ENCODE measurements around the gene P2RY2. TPM values are rescaled to one million over a fixed set of nuclear protein-coding genes. Genes with fewer than 3 reads are reported as not detected.
A peak's percentile ranks its signal among the peaks of the same experiment; 100 is the strongest.

The P2RY2 gene
- total RNA-seq, 1 experiment from 2014 or later, result 2.9 TPM

DNA sequence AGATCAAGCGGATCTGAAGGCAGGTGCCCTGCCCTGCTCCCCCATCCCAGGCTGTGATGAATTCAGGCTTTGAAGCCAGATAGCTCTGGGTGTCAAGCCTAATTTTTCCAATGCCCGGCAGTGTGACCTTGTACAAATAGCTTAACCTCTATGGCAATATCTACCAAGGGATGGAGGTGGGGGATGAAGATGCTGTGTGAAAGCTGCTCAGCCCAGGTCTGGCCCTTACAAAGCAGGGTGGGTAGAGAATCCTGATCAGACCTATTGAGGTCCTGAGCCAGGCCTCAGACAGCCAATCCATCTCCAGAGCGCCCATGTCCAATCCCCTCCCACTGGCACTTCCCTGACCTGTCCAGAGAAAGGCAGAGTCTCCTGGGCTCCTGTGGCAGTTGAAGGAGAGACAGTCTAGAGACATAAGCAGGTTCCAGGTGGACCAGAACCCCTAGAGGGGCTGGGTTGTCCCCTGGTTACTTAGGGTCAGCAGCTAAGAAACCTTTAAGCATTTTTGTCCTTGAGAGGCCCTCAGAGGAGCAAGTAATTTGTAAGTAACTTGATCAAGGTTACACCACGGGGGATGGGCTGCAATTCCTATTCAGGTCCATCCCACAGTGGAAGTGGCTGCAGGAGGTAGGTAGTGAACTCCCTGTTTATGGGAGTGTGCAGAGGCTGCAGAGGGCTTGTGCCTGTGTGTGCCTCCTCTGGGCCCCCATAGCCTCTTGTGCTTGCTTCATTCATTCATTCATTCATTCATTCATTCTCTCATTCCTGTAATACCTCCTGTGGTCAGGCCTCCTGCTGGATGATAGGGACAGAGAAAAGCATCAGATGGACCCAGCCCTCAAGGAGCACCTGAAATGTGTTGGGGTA is 10.4 kb downstream of the P2RY2 start:
- peaks cover 25 to 34% of the 10 kb centered on the region in 2 experiments for H3K4me1 ChIP-seq (ENCODE audit: control insufficient read depth in 1 of 2, insufficient read depth in 2 of 2, low read length in 2 of 2)
- H3K27ac ChIP-seq (ENCODE audit: low read depth, low read length), result peak overlapping the region; percentile 27; the same call in 1 of the 2 replicates
- no TSS peak for BruUV-seq (replicated peaks)
- ChIA-PET CTCF (interaction anchor here (1.8 kb wide), 1 partner anchor 8 kb away, joined by 7 read pairs; no protein-coding TSS in a partner anchor), POLR2A (no interaction called here), RAD21 (ENCODE audit: low non-redundant PET in 1 of 2, low total read pairs in 2 of 2, uncharacterized antibody in 2 of 2, unreplicated experiment in 2 of 2) (no interaction called here)
- H3K9ac ChIP-seq (ENCODE audit: low read length), result no peak overlapping the region
- intact Hi-C loops (cut with micrococcal nuclease), result no loop called here
- no peaks in the 10 kb centered on the region for H3K9me3 ChIP-seq (ENCODE audit: control insufficient read depth in 1 of 2, insufficient read depth in 1 of 2, low read depth in 1 of 2, low read length in 2 of 2)
- H3K36me3 ChIP-seq (ENCODE audit: control insufficient read depth in 1 of 2, insufficient read depth in 2 of 2, low read length in 2 of 2), result no peaks in the 10 kb centered on the region
- peak overlapping the region; percentile 64 for H3K4me2 ChIP-seq (ENCODE audit: low read length)
- no peak for TF ChIP-seq YY1 (IDR thresholded peaks at IDR 0.05; ENCODE audit: extremely low read depth, insufficient replicate concordance, low read depth, low read length)
- no peak for TF ChIP-seq JUND (IDR thresholded peaks at IDR 0.05)
- TF ChIP-seq EZH2 (IDR thresholded peaks at IDR 0.05), result no peak
- no peak for TF ChIP-seq ZNF274 (IDR thresholded peaks at IDR 0.05; ENCODE audit: low read depth, low read length)
- TF ChIP-seq CBX3 (IDR thresholded peaks at IDR 0.05; ENCODE audit: low read depth), result no peak
- no peak for TF ChIP-seq POLR2AphosphoS5 (IDR thresholded peaks at IDR 0.05; ENCODE audit: low read depth, low read length)
- TF ChIP-seq CEBPB (IDR thresholded peaks at IDR 0.05; ENCODE audit: low read depth), result no peak
- TF ChIP-seq SRF (IDR thresholded peaks at IDR 0.05; ENCODE audit: low read depth), result no peak
- no peak for TF ChIP-seq SIN3A (IDR thresholded peaks at IDR 0.05; ENCODE audit: low read depth)
- TF ChIP-seq POLR2A (IDR thresholded peaks at IDR 0.05; ENCODE audit: borderline replicate concordance, extremely low read depth, insufficient read depth, insufficient read length), result no peak
- TF ChIP-seq, protein P1, sequence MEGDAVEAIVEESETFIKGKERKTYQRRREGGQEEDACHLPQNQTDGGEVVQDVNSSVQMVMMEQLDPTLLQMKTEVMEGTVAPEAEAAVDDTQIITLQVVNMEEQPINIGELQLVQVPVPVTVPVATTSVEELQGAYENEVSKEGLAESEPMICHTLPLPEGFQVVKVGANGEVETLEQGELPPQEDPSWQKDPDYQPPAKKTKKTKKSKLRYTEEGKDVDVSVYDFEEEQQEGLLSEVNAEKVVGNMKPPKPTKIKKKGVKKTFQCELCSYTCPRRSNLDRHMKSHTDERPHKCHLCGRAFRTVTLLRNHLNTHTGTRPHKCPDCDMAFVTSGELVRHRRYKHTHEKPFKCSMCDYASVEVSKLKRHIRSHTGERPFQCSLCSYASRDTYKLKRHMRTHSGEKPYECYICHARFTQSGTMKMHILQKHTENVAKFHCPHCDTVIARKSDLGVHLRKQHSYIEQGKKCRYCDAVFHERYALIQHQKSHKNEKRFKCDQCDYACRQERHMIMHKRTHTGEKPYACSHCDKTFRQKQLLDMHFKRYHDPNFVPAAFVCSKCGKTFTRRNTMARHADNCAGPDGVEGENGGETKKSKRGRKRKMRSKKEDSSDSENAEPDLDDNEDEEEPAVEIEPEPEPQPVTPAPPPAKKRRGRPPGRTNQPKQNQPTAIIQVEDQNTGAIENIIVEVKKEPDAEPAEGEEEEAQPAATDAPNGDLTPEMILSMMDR (IDR thresholded peaks at IDR 0.05 in 2 of 3, conservative IDR thresholded peaks at IDR 0.05 in 1 of 3; ENCODE audit: borderline replicate concordance in 1 of 3, insufficient read depth in 1 of 3, low read depth in 2 of 3, low read length in 2 of 3), result no peak
- TF ChIP-seq, protein P2, sequence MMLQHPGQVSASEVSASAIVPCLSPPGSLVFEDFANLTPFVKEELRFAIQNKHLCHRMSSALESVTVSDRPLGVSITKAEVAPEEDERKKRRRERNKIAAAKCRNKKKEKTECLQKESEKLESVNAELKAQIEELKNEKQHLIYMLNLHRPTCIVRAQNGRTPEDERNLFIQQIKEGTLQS (IDR thresholded peaks at IDR 0.05), result no peak
- TF ChIP-seq, protein P3, sequence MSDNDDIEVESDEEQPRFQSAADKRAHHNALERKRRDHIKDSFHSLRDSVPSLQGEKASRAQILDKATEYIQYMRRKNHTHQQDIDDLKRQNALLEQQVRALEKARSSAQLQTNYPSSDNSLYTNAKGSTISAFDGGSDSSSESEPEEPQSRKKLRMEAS (IDR thresholded peaks at IDR 0.05), result no peak
- TF ChIP-seq, protein P4, sequence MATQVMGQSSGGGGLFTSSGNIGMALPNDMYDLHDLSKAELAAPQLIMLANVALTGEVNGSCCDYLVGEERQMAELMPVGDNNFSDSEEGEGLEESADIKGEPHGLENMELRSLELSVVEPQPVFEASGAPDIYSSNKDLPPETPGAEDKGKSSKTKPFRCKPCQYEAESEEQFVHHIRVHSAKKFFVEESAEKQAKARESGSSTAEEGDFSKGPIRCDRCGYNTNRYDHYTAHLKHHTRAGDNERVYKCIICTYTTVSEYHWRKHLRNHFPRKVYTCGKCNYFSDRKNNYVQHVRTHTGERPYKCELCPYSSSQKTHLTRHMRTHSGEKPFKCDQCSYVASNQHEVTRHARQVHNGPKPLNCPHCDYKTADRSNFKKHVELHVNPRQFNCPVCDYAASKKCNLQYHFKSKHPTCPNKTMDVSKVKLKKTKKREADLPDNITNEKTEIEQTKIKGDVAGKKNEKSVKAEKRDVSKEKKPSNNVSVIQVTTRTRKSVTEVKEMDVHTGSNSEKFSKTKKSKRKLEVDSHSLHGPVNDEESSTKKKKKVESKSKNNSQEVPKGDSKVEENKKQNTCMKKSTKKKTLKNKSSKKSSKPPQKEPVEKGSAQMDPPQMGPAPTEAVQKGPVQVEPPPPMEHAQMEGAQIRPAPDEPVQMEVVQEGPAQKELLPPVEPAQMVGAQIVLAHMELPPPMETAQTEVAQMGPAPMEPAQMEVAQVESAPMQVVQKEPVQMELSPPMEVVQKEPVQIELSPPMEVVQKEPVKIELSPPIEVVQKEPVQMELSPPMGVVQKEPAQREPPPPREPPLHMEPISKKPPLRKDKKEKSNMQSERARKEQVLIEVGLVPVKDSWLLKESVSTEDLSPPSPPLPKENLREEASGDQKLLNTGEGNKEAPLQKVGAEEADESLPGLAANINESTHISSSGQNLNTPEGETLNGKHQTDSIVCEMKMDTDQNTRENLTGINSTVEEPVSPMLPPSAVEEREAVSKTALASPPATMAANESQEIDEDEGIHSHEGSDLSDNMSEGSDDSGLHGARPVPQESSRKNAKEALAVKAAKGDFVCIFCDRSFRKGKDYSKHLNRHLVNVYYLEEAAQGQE (IDR thresholded peaks at IDR 0.05; ENCODE audit: low read depth), result no peak
- TF ChIP-seq FOSL1 (IDR thresholded peaks at IDR 0.05; ENCODE audit: low read depth), result no peak
- ATAC-seq (peak; percentile 66), DNase-seq (ENCODE audit: low read depth, low spot score) (no peak)
- H3K9me2 ChIP-seq (ENCODE audit: insufficient read depth), result no peaks in the 10 kb centered on the region
- H4K20me1 ChIP-seq (ENCODE audit: insufficient read depth), result no peaks in the 10 kb centered on the region
- H3K27me3 ChIP-seq (ENCODE audit: insufficient read depth, low read length), result no peaks in the 10 kb centered on the region
- peak overlapping the region in 1 of 2 experiments; percentile 29; a peak in 1 of 4 replicates for H3K4me3 ChIP-seq (replicated peaks in 1 of 2; ENCODE audit: low read depth in 1 of 2, low read length in 2 of 2)
- no peaks in the 10 kb centered on the region for H3K79me2 ChIP-seq (ENCODE audit: insufficient read depth, low read length)
- no peak overlapping the region for H2AFZ ChIP-seq (ENCODE audit: low read depth, low read length, poor library complexity, severe bottlenecking)

All from HCT116 (cell line).